PC-3 (cell line): Measurements from ENCODE around the gene COL15A1. TPM values are rescaled to one million over a fixed set of nuclear protein-coding genes. Genes with fewer than 3 reads are reported as not detected.

ENCODE experiments used
- ATAC-seq: fragments of 200-7000 bp; cut with Tn5 transposase; 2 replicates; pipeline ENCODE4 v1.9.1; 2020; ENCODE audit warnings: mild to moderate bottlenecking, moderate library complexity
- BruUV-seq: library from RNA; stranded (reverse); fragments of 400-500 nt; replicated peaks from 2 replicates; lab custom pipeline; 2021; lab: Mats Ljungman, UMichigan
- CTCF ChIA-PET: fragments of 300-600 bp; sonication (Branson Sonifier 250); formaldehyde crosslinking; loops from one replicate; lab custom pipeline; 2022; ENCODE audit warnings: antibody characterized with exemption; lab: Charles Lee
- POLR2A ChIA-PET: fragments of 300-600 bp; sonication (Branson Sonifier 250); formaldehyde crosslinking; loops from one replicate; lab custom pipeline; 2022; ENCODE audit warnings: antibody characterized with exemption; ENCODE audit not compliant: unreplicated experiment; lab: Charles Lee
- DNase-seq: peaks from one replicate; pipeline ENCODE4 v3.0.0-alpha.2; 2015
- H2AFZ ChIP-seq: fragments of 300-600 bp; sonication (generic); 2 replicates; pipeline ENCODE4 v1.6.0; 2016; ENCODE audit warnings: antibody characterized with exemption, low read length
- H3F3A ChIP-seq: fragments of 300-600 bp; sonication (generic); one replicate; pipeline ENCODE4 v1.6.0; 2017; ENCODE audit warnings: antibody characterized with exemption, low read length, control low read depth, mild to moderate bottlenecking; ENCODE audit not compliant: unreplicated experiment
- H3K27ac ChIP-seq: fragments of 300-600 bp; sonication (generic); 2 replicates; pipeline ENCODE4 v1.5.1; 2016; ENCODE audit warnings: mild to moderate bottlenecking, low read length
- H3K27me3 ChIP-seq: fragments of 300-600 bp; sonication (generic); 2 replicates; pipeline ENCODE4 v1.6.1; 2016; ENCODE audit warnings: low read length, mixed read lengths
- H3K36me3 ChIP-seq: fragments of 300-600 bp; sonication (generic); 2 replicates; pipeline ENCODE4 v1.6.1; 2016; ENCODE audit warnings: low read depth, mixed run types, low read length, mixed read lengths
- H3K4me1 ChIP-seq: fragments of 300-600 bp; sonication (generic); 2 replicates; pipeline ENCODE4 v1.5.1; 2016; ENCODE audit warnings: low read length; ENCODE audit not compliant: insufficient read depth
- H3K4me2 ChIP-seq: fragments of 300-600 bp; sonication (generic); 2 replicates; pipeline ENCODE4 v1.6.0; 2016; ENCODE audit warnings: low read length
- H3K4me3 ChIP-seq: fragments of 300-600 bp; sonication (generic); 2 replicates; pipeline ENCODE4 v1.5.1; 2016; ENCODE audit warnings: mild to moderate bottlenecking, low read length, mixed read lengths
- H3K79me2 ChIP-seq: fragments of 300-600 bp; sonication (generic); 2 replicates; pipeline ENCODE4 v1.6.1; 2017; ENCODE audit warnings: low read length, mixed read lengths
- H3K9ac ChIP-seq: fragments of 300-600 bp; sonication (generic); 2 replicates; pipeline ENCODE4 v1.6.0; 2016; ENCODE audit warnings: mild to moderate bottlenecking, low read length
- H3K9me2 ChIP-seq: fragments of 300-600 bp; sonication (generic); replicated peaks from 2 replicates; pipeline ENCODE4 v1.6.1; 2016; ENCODE audit warnings: mixed run types, low read length, mixed read lengths
- H3K9me3 ChIP-seq: fragments of 300-600 bp; sonication (generic); 2 replicates; pipeline ENCODE4 v1.6.1; 2016; ENCODE audit warnings: low read length, mixed read lengths
- H4K20me1 ChIP-seq: fragments of 300-600 bp; sonication (generic); 2 replicates; pipeline ENCODE4 v1.6.1; 2016; ENCODE audit warnings: low read length, mixed read lengths
- EZH2 ChIP-seq: fragments of 300-600 bp; sonication (generic); IDR thresholded peaks from one replicate; pipeline ENCODE4 v1.6.1; 2017; ENCODE audit warnings: antibody characterized with exemption, mild to moderate bottlenecking, low read length; ENCODE audit not compliant: unreplicated experiment
- EZH2phosphoT487 ChIP-seq: fragments of 300-600 bp; sonication (generic); IDR thresholded peaks from 2 replicates; pipeline ENCODE4 v1.6.1; 2018; ENCODE audit warnings: mild to moderate bottlenecking, antibody characterized with exemption, low read length, borderline replicate concordance
- intact Hi-C: fragments of 100-400 bp; cut with micrococcal nuclease; formaldehyde crosslinking; loops from 2 replicates; pipeline ENCODE4 v1.9.0; 2023
- total RNA-seq: library from RNA; depleted of rRNA; stranded (reverse); fragments of >200 nt; gene quantifications from 2 replicates; pipeline ENCODE4 v1.2.3, GENCODE V29; 2014
- TF ChIP-seq, protein P1 (sequence below): fragments of 300-600 bp; sonication (generic); conservative IDR thresholded peaks from 2 replicates; pipeline ENCODE4 v1.5.1; 2017; ENCODE audit warnings: antibody characterized with exemption, low read depth, mild to moderate bottlenecking, low read length

Gene COL15A1
- total RNA-seq, 1 experiment from 2014 or later = 0.04 TPM

DNA sequence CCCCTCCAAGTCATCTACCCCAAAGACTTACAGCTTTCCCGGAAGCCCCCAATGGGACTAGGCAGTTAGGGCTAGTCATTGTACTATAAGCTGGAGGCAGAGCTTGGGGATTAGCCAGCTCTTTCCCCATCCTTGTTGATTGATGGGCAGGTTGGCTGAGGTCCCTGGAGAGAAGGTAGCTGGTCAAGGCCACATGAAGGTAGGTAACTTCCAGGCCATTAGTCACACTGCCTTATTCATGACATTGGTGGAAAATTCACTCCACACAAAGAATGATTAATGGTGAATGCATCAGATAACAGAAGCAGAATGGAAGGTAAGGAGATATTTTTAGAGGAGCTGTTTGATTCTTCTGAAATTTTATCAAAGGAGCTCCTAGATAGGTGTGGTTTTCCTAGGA is 111.7 kb downstream of the COL15A1 start:
- DNase-seq = peak; percentile 88

DNA sequence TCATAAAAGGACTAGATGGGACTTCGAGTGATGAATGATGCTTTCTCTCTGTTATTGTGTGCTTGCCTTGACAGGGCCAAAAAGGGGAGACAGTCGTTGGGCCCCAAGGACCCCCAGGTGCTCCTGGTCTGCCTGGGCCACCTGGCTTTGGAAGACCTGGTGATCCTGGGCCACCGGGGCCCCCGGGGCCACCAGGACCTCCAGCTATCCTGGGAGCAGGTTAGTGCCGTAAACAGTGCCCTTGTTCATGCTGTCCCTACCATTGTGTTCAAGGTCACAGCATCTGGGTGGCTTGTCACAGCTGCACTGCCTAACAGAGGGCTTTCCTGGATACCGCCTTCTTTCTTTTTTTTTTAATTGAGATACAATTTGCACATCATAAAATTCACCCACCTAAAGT is 112.5 kb downstream of the COL15A1 start:
- Histone ChIP-seq H3K4me1 (peaks cover 80% of the 10 kb centered on the region), H3K9me2 (no peaks in the 10 kb centered on the region), H3K4me2 (peak overlapping the region; percentile 26; the same call in 1 of the 2 replicates), H3K27me3 (no peaks in the 10 kb centered on the region), H2AFZ (no peak overlapping the region), H3K36me3 (no peaks in the 10 kb centered on the region), H3K27ac (peak overlapping the region; percentile 96), H4K20me1 (no peaks in the 10 kb centered on the region), H3K9ac (peak overlapping the region; percentile 74), H3K9me3 (no peaks in the 10 kb centered on the region), H3K79me2 (no peaks in the 10 kb centered on the region), H3F3A (peaks cover 3% of the 10 kb centered on the region), H3K4me3 (no peak overlapping the region)
- DNase-seq (no peak), ATAC-seq (no peak)
- POLR2A ChIA-PET = no interaction called here
- TF ChIP-seq EZH2phosphoT487 (no peak), EZH2 (no peak)
- TF ChIP-seq, protein P1, sequence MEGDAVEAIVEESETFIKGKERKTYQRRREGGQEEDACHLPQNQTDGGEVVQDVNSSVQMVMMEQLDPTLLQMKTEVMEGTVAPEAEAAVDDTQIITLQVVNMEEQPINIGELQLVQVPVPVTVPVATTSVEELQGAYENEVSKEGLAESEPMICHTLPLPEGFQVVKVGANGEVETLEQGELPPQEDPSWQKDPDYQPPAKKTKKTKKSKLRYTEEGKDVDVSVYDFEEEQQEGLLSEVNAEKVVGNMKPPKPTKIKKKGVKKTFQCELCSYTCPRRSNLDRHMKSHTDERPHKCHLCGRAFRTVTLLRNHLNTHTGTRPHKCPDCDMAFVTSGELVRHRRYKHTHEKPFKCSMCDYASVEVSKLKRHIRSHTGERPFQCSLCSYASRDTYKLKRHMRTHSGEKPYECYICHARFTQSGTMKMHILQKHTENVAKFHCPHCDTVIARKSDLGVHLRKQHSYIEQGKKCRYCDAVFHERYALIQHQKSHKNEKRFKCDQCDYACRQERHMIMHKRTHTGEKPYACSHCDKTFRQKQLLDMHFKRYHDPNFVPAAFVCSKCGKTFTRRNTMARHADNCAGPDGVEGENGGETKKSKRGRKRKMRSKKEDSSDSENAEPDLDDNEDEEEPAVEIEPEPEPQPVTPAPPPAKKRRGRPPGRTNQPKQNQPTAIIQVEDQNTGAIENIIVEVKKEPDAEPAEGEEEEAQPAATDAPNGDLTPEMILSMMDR = no peak
- intact Hi-C loops = no loop called here
- CTCF ChIA-PET = no interaction called here
- no TSS peak for BruUV-seq

More for the DNA sequence above, 111.7 kb downstream of the COL15A1 start:
- H3K36me3 ChIP-seq = no peaks in the 10 kb centered on the region
- BruUV-seq = no TSS peak
- H2AFZ ChIP-seq = no peak overlapping the region
- peaks cover 6% of the 10 kb centered on the region for H3F3A ChIP-seq
- no peaks in the 10 kb centered on the region for H3K79me2 ChIP-seq
- TF ChIP-seq EZH2phosphoT487 (no peak), EZH2 (no peak)
- TF ChIP-seq, protein P1 = no peak
- intact Hi-C loops = no loop called here
- no peak overlapping the region for H3K4me3 ChIP-seq
- H4K20me1 ChIP-seq = no peaks in the 10 kb centered on the region
- peaks cover 87% of the 10 kb centered on the region for H3K4me1 ChIP-seq
- no peaks in the 10 kb centered on the region for H3K27me3 ChIP-seq
- no peaks in the 10 kb centered on the region for H3K9me3 ChIP-seq
- CTCF ChIA-PET = no interaction called here
- H3K27ac ChIP-seq = peak overlapping the region; percentile 96
- peak overlapping the region; percentile 31; the same call in 1 of the 2 replicates for H3K4me2 ChIP-seq
- peak overlapping the region; percentile 74 for H3K9ac ChIP-seq
- no peaks in the 10 kb centered on the region for H3K9me2 ChIP-seq
- POLR2A ChIA-PET = no interaction called here
- ATAC-seq = no peak

- H3K4me1 ChIP-seq = peaks cover 71% of the 10 kb centered on the region
- no peaks in the 10 kb centered on the region for H3K27me3 ChIP-seq
- H3K27ac ChIP-seq = peak overlapping the region; percentile 96
- BruUV-seq = no TSS peak
- H3K9ac ChIP-seq = peak overlapping the region; percentile 77
- intact Hi-C loops = no loop called here
- H3K79me2 ChIP-seq = no peaks in the 10 kb centered on the region
- POLR2A ChIA-PET = no interaction called here
- DNase-seq = peak; percentile 64
- no peaks in the 10 kb centered on the region for H4K20me1 ChIP-seq
- H3K9me3 ChIP-seq = no peaks in the 10 kb centered on the region
- 0 out of 2 replicates have a peak overlapping the region, but pooled peaks have one; percentile 22 for H2AFZ ChIP-seq
- no peak overlapping the region for H3K4me3 ChIP-seq
- H3K36me3 ChIP-seq = no peaks in the 10 kb centered on the region
- CTCF ChIA-PET = no interaction called here
- peak overlapping the region; percentile 60 for H3K4me2 ChIP-seq
- ATAC-seq = peak; percentile 29; the same call in 1 of the 2 replicates
- H3K9me2 ChIP-seq = no peaks in the 10 kb centered on the region
- TF ChIP-seq EZH2 (no peak), EZH2phosphoT487 (no peak)
- TF ChIP-seq, protein P1 = no peak
- no peaks in the 10 kb centered on the region for H3F3A ChIP-seq
Observed at GRCh38 chr9:99056886-99057664, 113.4 kb downstream of the COL15A1 start.
